ENCODE data around the gene CTIF.
A peak's percentile ranks its signal among the peaks of the same experiment; 100 is the strongest.

Gene CTIF

DNA sequence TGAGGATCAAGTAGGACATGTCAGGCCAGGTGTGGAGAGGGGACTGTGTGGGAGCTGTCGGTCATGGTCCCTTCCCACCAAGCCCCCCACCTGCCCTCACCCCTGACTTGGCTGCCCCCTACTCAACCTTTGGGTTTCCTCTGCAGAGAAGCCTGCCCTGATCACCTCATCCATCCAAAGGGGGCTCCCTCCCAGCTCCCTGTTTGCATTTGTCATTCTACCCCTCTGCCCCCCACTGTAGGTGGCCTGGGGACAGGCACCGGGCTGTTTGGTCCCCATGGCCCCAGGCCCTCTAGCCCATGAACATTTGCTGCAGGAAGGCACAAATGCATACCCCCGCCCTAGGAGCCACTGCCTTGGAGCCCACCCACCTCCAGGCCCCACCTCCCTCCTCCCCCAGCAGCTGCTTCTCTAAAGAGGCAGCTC is 296.9 kb downstream of the CTIF start:
- no peak for DNase-seq (ENCODE audit: low read depth)

DNA sequence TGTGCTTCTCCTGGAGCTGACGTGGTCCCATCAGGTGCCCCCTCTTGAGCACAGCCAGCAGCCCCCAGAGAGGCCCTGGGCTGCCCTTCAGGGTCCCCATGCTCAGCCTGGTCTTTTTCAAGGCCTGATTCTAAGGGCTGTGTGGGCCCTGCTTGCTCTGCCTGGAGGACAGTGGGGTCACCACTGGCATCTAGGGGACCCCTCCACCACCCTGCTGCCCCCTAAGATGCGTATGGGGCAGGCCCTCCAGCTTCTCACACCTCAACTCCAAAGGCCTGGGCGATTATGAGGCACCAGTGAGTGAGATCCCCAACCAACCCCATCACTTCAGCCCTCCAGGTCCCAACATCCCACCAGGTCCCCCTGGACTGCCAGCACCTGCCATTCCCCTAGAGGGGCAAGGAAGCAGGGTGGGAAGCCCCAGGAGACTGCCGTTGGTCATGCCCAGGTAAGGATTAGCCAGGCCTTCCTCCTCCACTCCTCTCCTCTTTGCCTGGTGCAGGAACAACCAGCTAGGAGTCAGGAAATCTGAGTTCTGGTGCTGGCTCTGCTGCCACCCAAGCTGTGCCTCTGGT is 297.5 kb downstream of the CTIF start:
- DNase-seq (ENCODE audit: low read depth), result no peak

DNA sequence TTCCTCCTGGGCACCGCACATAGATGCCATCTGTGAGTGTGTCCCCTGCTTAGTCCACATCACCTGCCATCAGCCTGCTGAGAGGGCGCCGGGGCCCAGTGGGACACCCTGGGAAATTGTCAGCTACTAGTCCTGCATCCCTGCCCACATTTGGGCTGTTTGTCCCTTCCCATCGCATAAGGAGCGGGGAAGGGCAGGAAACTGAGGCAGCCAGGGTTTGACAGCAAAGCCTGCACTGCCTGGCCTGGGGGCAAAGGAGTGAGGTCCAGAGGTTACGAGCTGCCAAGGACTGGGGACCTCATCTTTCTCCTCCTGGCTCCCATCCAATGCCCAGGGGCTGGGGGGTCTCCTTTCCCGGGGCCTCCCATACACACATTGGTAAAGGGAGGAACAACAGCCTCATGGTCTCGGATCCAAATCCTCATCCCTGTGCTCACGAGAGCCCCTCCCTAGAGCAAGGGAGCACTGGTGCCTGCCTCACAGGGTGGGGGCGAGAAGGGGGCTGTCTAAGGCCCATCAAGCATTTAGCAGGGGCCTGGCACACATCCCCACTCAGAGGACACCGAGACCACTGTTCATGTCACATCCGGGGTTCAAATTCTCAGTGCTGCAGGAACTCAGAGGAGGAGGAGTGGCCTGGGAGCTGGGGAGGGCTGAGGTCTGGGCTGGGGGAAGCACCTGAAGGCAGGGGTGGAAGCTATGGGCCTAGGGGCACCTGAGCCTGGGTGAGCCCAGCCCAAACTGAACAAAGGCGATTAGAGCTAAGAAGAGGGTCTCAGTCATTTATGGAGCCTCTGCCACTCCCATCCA is 298.2 kb downstream of the CTIF start:
- DNase-seq (ENCODE audit: low read depth), result no peak

DNA sequence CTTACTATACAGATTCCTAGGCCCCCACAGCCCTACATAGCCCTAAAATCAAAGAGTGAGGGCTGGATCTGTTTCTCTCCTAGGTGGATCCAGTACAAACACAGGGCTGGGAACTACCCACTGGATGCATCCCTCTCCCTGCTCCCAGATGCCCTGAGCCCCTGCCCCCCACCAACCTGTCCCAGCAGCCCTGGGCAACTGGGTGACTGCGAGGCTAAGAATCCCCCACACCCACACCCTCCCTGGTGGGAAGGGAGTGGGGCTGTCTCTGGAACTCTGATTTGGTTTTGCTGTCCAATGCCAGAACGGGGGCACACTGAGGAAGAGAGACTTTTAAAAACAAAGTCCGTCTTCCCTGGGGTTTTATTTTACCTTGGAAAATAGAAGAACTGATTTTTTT is 298.8 kb downstream of the CTIF start:
- no peak for DNase-seq (ENCODE audit: low read depth)

DNA sequence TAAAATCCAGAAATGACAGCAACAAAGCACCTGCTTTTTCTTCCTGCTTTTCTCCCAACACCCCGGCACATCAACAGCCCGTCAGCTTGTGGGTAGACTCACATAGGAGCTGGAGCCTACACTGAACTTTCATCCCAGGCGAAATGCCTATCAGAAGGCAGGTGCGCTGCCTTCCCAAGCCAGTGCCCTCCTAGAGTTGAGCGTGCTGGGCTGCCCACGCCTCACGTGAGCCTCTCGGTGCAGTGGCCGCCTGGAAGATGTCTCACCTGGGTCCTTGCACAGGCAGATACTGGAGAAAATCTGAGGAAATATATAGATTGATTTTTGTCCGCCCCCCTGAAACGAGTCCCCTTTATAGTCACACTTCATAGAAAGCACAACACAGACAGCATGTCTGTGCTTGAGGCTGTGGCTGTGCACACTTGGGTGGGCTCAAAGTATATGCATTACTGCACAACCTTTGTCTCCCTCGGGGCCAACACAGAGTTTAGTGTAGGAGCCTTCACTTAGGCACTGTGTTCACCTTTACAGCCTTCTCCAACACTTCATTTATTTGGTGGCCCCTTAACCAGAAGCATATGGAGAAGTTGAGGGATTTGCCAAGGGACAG is 299.4 kb downstream of the CTIF start:
- DNase-seq (ENCODE audit: low read depth), result no peak

DNA sequence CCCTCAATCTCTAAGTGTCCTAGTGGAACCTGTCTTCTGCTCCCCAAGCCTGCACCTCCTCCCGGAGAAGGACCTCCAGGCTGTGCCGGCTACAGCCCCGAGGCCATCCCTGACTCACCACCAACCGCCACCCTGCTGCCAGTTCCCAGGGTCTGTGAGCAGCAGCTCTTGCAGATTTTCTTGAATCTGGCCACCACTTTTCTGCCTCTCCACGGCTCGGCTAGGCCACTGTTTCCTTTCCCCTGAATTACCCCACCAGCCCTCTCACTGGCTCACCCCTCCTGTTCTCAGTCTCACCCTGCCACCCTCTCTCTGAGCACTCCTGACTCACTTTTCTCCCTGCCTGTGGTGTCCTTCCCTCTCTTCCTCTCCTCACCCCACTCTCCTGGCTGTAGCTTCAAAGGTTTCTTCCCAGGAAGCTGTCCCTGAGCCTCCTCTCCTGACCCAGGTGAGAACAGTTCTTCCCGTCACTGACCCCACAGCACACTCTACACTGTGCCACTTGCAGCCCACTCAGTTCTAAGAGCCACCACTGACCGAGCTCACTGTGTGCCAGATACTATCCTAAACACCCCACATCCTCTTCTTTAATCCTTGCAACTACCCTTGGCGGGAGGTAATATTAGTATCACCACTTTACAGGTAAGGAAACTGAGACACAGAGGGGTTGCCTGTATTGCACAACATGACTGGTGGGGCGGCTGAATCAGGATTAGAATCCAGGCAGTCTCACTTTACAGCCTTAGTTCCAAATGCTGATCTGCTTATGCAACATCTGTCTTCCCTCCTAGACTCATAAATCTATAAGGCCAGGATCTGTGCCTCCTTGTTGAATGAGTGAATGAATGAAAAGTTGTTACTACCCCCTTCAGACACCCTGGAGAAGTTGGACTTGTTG is 300.3 kb downstream of the CTIF start:
- DNase-seq (ENCODE audit: low read depth), result peak; percentile 82

DNA sequence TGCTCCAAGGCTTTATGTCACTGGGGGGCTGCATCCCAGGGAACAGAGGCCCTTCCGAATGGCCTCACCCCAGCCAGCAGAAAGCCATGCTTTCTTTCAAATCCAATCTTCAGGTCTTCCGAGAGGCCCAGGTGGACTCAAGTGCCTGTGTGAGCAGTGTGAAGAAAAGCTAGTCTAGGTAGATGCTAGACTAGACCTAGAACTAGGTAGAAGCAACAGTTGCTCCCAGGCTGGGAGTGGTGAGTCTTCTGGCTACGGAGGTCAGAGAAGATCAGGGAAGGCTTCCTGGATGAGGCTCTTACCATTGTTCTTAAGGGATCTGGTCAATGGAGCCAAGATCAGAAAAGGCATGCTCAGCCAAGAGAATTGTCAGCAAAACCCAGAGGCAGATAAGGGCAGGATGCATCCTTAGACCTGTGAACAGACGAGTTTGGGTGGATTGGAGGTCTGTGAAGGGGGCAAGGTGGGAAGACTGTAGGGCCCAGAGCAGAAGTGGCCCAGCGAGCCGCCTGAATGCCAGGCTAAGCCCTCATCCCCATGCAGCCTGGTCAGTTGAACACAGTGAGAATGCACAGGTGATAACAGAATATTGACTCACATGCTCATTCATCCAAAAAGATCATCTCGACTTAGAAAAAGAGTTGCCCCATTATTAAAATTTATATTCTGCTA is 301.1 kb downstream of the CTIF start:
- DNase-seq (ENCODE audit: low read depth), result no peak

DNA sequence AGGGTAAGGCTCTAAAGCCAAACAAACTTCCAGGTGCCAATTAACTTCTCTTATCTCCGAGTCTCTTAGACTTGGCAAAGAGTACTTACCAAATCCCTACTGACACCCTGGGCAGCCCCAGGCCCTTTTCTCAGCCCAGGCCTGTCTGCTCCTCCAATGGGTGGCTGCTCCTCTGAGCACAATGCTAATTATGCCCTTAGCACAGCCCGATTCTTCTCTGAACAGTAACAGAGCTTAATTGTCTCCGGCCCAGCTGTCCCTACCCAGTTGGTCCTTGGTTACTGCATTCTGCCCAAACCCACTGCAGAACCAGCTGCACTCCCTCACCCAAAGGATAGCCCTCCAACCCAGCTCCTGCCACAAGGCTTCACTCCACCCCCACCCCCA is 301.7 kb downstream of the CTIF start:
- no peak for DNase-seq (ENCODE audit: low read depth)

DNA sequence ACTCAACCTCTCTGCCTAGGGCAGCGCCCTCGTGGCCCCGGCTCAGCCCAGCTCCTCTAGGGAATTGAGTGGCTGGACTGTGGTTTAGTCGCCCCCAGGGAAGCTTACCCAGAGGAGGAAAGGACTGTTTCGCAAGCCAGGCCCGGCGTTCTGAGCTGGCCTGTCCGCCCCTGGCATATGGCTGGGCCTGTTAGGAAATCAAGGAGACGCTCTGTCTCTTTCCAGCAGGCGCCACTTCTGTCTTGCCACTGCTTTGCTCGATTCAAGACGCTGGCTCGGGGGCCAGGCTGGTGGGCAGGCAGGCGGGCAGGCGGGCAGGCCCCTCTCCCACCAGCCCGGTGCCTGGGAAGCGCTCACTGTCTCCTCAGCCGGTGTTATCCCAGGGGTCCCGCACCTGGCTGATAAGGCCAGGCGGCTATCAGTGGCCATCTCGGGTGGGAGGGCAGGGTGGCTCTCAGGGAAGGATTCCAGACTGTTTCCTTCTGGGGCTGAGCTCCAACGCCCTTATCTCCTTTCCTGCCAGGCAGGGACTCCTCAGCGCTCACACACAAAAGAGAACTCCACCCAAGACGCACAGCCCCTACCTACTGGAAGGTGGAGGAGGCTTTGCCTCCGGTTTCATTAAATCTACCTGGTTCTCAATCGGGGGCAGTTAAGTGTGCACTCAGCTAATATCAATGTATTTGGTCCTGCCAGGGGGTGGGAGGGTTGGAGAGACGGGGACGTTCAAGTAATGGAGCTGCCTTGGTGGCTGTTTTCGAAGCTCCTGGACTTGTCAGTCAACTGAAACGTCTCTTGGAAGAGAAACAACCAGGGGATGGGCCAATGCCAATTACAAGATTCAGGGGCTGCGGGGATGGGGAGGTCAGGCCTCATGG is 302.8 kb downstream of the CTIF start:
- DNase-seq (ENCODE audit: low read depth), result peak; percentile 92

DNA sequence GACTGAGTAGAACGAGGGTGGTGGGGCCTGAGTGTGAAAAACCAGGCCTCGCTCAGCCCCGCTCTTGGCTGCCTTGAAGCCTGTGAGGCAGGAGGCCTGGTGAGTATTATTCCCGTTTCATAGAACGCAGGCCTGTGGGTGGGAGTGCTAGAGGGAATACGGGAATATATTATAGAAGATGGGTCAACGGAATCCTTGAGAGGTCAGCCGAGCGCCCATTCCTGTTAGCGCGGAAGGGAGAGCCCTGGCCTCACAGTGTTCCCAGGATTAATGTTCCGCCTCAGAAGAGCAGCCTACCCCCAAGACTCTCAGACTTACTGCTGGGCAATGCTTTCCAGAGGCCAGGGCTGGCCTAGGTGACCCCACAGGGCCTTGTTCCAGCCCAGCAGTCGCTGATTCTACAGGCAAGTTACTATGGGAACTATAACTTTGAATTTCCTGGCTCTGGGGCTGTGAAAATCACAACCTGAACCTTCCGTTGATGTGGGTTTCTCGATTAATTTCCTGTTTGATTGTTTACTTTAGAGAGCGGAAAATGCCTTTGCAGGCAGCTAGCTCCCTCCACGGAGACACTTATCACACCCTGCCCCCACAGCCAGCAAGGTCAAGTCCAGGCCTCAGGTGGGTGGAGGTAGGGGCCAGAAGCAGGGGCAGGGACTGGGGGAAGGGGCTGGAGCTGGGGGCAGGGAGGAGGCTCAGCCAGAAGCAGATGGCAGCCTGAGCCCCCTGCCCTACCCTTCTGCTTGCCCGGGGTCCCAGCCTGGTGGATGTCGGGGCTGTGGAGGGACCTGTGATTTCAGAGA is 303.6 kb downstream of the CTIF start:
- peak; percentile 62 for DNase-seq (ENCODE audit: low read depth)

DNA sequence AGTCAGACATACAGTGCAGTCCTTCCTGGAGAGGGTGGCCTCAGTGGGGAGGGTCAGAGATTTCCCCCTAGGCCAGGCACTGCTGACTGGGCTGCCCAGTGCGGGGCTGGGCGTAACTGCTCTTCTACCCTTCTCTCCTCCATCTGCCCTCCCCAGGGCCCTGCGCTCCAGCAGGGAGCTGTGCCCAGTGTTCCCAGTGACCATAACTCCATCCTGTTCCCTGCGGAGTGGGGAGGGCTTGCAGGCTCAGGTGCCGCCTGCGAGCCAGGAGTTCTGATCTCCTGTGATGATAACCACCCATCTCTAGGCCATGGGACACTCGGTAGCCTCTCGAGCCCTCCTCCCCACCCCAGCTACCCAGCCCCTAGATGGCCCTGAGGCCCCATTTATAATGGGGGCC is 304.3 kb downstream of the CTIF start:
- no peak for DNase-seq (ENCODE audit: low read depth)

DNA sequence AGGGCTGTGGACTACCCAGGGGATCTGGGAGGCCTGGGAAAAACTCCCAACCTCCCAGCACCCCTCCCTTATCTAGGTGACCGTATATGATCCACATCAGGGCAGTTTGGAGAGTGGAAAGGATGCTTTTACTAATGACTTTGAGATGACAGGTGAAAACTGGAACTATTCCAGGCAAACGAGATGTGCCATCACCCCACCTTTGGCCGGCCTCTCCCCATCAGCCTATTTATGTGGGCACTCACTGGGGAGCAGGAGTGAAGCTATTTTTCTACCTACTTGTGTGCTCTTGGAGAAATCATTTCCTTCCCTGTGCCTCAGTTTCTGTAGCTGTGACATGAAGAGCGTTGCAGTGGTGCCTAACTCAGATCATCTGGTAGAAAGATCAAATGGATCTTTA is 304.8 kb downstream of the CTIF start:
- DNase-seq (ENCODE audit: low read depth), result no peak

DNA sequence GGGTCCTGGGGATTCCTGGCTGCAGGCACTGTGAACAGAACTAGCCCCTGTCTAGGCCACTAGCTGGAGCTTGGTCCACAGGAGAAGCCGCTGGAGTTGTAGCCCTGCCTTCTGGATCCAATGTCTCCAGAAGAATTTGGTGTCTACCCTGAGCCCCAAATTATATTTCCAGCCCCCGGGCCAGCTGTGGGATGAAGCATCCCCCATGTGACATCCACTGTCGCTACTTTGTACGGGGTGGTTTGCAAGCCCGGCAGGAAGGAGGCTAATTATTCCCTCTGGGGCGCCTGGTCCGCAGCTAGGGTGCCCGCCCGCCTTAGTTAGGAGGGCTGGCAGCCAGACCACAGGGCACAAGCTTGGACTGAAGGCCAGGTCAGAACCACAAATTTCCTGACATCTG is 305.4 kb downstream of the CTIF start:
- DNase-seq (ENCODE audit: low read depth), result no peak

DNA sequence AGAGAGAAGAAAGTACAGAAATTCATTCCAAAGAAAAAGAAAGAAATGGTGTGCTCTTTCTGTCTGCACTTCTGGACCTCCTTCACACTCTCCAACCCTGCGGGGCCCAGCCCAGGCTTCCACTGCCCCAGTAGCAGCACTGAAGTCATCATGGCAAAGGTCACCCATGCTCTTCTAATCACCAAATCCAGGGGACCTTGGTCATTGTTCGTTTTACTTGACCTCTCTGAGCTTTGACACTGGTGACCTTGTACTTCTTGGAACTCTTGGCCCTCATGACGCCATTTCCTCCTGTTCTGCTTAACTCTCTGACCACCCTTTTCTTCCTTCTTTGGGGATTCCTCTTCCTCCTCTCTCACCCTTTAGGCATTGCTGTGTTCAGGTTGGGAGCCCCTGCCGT is 306.3 kb downstream of the CTIF start:
- no peak for DNase-seq (ENCODE audit: low read depth)

DNA sequence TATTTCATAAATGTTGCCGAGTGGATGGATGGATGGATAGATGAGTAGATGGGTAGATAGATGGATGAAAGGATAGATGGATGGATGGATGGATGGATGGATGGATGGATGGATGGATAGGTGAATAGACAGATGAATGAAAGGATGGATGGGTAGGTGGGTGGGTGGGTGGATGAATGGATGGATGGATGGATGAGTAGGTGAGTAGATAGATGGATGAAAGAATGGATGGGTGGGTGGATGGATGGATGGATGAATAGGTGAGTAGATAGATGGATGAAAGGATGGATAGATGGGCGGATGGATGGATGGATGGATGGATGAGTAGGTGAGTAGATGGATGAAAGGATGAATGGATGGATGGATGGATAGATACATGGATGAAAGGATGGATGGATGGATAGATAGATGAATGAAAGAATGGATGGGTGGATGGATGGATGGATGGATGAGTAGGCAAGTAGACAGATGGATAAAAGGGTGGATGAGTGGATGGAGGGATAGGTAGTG is 307.6 kb downstream of the CTIF start:
- DNase-seq (ENCODE audit: low read depth), result no peak

DNA sequence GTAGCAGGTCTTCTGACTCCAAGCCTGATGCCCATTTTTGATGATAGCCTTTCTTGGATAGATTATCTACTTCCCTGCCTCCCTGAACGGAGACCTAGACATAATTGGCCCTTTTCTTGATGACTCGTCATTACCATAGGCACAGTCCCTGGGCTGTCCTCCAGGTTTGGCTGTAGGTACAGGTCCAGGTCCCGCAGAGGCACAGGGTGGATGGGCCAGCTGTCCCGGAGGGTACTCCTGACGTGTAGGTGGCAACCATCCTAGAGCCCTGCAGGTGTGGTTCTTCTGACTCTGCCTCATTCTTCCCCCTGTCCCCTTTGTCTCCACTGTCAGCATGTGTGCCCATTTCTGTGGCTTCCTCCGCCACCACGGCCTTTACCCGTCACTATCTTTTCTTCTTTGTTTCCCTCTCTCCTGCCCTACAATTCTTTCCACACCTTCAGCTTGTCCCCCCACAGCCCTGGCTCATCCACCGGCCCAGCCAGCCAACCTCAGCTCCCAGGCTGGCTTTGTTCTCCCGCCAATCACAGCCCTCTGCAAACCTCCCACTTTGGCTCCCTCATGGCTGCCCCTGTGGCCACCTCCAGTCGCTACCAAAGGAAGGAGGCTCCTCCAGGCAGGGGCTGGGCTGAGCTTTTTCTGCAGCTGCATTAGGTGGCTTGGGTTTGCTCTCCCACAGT is 309.1 kb downstream of the CTIF start:
- no peak for DNase-seq (ENCODE audit: low read depth)

DNA sequence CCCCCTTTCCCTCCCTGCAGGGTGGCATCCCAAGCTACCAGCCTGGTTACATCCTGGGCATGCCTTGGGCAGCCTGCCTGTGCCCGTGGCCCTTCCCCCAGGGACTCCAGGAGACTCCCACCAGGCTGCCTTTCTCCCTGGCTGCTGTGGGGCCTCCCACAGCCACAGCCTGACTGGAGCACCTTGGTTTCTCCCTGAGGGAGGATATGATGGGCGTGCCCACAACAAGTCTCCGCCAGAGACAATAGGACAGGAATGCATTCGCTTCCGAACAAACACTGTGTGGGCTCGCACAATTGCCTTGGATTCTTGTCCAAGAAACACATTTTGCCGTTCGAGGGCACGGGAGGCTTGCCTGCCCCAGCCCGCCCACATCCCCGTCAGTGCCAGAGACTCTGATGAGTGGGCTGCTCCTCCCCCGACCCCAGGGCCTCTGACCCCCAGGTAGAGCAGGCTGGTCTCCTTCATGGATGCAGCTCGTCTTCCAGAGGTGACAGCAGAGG is 309.9 kb downstream of the CTIF start:
- DNase-seq (ENCODE audit: low read depth), result no peak

DNA sequence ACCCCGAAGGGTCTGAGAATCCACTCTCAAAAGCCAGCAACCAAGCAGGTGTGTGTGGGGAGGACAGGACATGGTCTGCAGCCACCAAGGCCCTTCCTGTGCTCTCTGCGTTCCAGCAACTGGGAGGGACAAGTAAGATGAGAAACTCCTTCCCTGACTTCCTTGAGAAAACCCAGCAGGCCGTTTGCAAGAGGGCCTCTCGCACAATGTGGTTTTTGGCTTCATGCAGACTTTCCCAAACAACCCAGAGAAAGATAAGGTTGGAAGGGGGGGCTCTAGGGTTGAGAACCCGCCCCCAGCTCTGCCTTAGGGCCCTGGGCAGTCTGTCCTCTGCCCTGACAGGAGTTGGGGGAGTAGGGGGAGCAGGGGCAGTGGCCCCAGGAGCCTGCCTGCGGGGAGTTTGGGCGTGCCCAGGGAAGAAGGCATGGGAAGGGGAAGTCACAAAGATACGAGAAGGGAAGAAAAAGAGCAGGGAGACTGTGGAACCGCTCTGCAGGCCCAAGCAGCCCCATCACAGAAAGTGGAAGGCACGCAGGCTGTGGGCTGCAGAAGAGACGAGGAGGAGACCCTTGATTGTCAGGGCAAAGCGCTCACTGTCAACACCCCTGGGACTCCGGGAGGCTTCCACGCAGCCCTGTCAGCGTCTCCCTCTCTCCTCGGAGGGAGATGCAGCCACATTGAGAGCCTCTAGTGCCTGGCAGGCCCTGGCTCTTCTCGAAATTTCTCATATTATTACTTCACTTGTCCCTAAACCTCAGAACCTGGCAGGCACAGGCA is 312.2 kb downstream of the CTIF start:
- DNase-seq (ENCODE audit: low read depth), result peak; percentile 90

All from amniotic epithelial cell (primary cell).